PC-3 (cell line): ENCODE data around the gene CD276. TPM values are rescaled to one million over a fixed set of nuclear protein-coding genes. Genes with fewer than 3 reads are reported as not detected.
A peak's percentile ranks its signal among the peaks of the same experiment; 100 is the strongest.

Experiments
- ATAC-seq: fragments of 200-7000 bp; cut with Tn5 transposase; 2 replicates; pipeline ENCODE4 v1.9.1; 2020; ENCODE audit warnings: mild to moderate bottlenecking, moderate library complexity
- BruUV-seq: library from RNA; stranded (reverse); fragments of 400-500 nt; replicated peaks from 2 replicates; lab custom pipeline; 2021; lab: Mats Ljungman, UMichigan
- CTCF ChIA-PET: fragments of 300-600 bp; sonication (Branson Sonifier 250); formaldehyde crosslinking; loops from one replicate; lab custom pipeline; 2022; ENCODE audit warnings: antibody characterized with exemption; lab: Charles Lee
- POLR2A ChIA-PET: fragments of 300-600 bp; sonication (Branson Sonifier 250); formaldehyde crosslinking; loops from one replicate; lab custom pipeline; 2022; ENCODE audit warnings: antibody characterized with exemption; ENCODE audit not compliant: unreplicated experiment; lab: Charles Lee
- DNase-seq: peaks from one replicate; pipeline ENCODE4 v3.0.0-alpha.2; 2015
- H2AFZ ChIP-seq: fragments of 300-600 bp; sonication (generic); 2 replicates; pipeline ENCODE4 v1.6.0; 2016; ENCODE audit warnings: antibody characterized with exemption, low read length
- H3F3A ChIP-seq: fragments of 300-600 bp; sonication (generic); one replicate; pipeline ENCODE4 v1.6.0; 2017; ENCODE audit warnings: antibody characterized with exemption, low read length, control low read depth, mild to moderate bottlenecking; ENCODE audit not compliant: unreplicated experiment
- H3K27ac ChIP-seq: fragments of 300-600 bp; sonication (generic); 2 replicates; pipeline ENCODE4 v1.5.1; 2016; ENCODE audit warnings: mild to moderate bottlenecking, low read length
- H3K27me3 ChIP-seq: fragments of 300-600 bp; sonication (generic); 2 replicates; pipeline ENCODE4 v1.6.1; 2016; ENCODE audit warnings: low read length, mixed read lengths
- H3K36me3 ChIP-seq: fragments of 300-600 bp; sonication (generic); 2 replicates; pipeline ENCODE4 v1.6.1; 2016; ENCODE audit warnings: low read depth, mixed run types, low read length, mixed read lengths
- H3K4me1 ChIP-seq: fragments of 300-600 bp; sonication (generic); 2 replicates; pipeline ENCODE4 v1.5.1; 2016; ENCODE audit warnings: low read length; ENCODE audit not compliant: insufficient read depth
- H3K4me2 ChIP-seq: fragments of 300-600 bp; sonication (generic); 2 replicates; pipeline ENCODE4 v1.6.0; 2016; ENCODE audit warnings: low read length
- H3K4me3 ChIP-seq: fragments of 300-600 bp; sonication (generic); 2 replicates; pipeline ENCODE4 v1.5.1; 2016; ENCODE audit warnings: mild to moderate bottlenecking, low read length, mixed read lengths
- H3K79me2 ChIP-seq: fragments of 300-600 bp; sonication (generic); 2 replicates; pipeline ENCODE4 v1.6.1; 2017; ENCODE audit warnings: low read length, mixed read lengths
- H3K9ac ChIP-seq: fragments of 300-600 bp; sonication (generic); 2 replicates; pipeline ENCODE4 v1.6.0; 2016; ENCODE audit warnings: mild to moderate bottlenecking, low read length
- H3K9me2 ChIP-seq: fragments of 300-600 bp; sonication (generic); replicated peaks from 2 replicates; pipeline ENCODE4 v1.6.1; 2016; ENCODE audit warnings: mixed run types, low read length, mixed read lengths
- H3K9me3 ChIP-seq: fragments of 300-600 bp; sonication (generic); 2 replicates; pipeline ENCODE4 v1.6.1; 2016; ENCODE audit warnings: low read length, mixed read lengths
- H4K20me1 ChIP-seq: fragments of 300-600 bp; sonication (generic); 2 replicates; pipeline ENCODE4 v1.6.1; 2016; ENCODE audit warnings: low read length, mixed read lengths
- CTCF ChIP-seq: fragments of 300-600 bp; sonication (generic); conservative IDR thresholded peaks from 2 replicates; pipeline ENCODE4 v1.5.1; 2017; ENCODE audit warnings: antibody characterized with exemption, low read depth, mild to moderate bottlenecking, low read length
- EZH2 ChIP-seq: fragments of 300-600 bp; sonication (generic); IDR thresholded peaks from one replicate; pipeline ENCODE4 v1.6.1; 2017; ENCODE audit warnings: antibody characterized with exemption, mild to moderate bottlenecking, low read length; ENCODE audit not compliant: unreplicated experiment
- EZH2phosphoT487 ChIP-seq: fragments of 300-600 bp; sonication (generic); IDR thresholded peaks from 2 replicates; pipeline ENCODE4 v1.6.1; 2018; ENCODE audit warnings: mild to moderate bottlenecking, antibody characterized with exemption, low read length, borderline replicate concordance
- intact Hi-C: fragments of 100-400 bp; cut with micrococcal nuclease; formaldehyde crosslinking; loops from 2 replicates; pipeline ENCODE4 v1.9.0; 2023
- total RNA-seq: library from RNA; depleted of rRNA; stranded (reverse); fragments of >200 nt; gene quantifications from 2 replicates; pipeline ENCODE4 v1.2.3, GENCODE V29; 2014

CD276 gene
- total RNA-seq, 1 experiment from 2014 or later, result 85.3 TPM

GRCh38 chr15:73711526-73711925 is 27.3 kb downstream of the CD276 start:
- H3K4me3 ChIP-seq, result no peak overlapping the region
- no peaks in the 10 kb centered on the region for H3K9me2 ChIP-seq
- H2AFZ ChIP-seq, result no peak overlapping the region
- ChIA-PET CTCF (no interaction called here), POLR2A (interaction anchor here (0.6 kb wide), 1 partner anchor 403 kb away, joined by 4 read pairs; no protein-coding TSS in a partner anchor)
- no peak overlapping the region for H3K9ac ChIP-seq
- DNase-seq, result no peak
- intact Hi-C loops, result no loop called here
- no peaks in the 10 kb centered on the region for H3K27me3 ChIP-seq
- no peaks in the 10 kb centered on the region for H3K79me2 ChIP-seq
- no peak overlapping the region for H3K4me2 ChIP-seq
- peaks cover 9% of the 10 kb centered on the region for H3K36me3 ChIP-seq
- no peak for TF ChIP-seq CTCF
- TF ChIP-seq EZH2, result no peak
- TF ChIP-seq EZH2phosphoT487, result no peak
- H4K20me1 ChIP-seq, result no peaks in the 10 kb centered on the region
- H3K4me1 ChIP-seq, result no peaks in the 10 kb centered on the region
- BruUV-seq, result no TSS peak
- no peak for ATAC-seq
- H3K9me3 ChIP-seq, result no peaks in the 10 kb centered on the region
- no peaks in the 10 kb centered on the region for H3F3A ChIP-seq
- H3K27ac ChIP-seq, result no peak overlapping the region

GRCh38 chr15:73712107-73712506 is 27.9 kb downstream of the CD276 start:
- ATAC-seq (no peak), DNase-seq (no peak)
- Histone ChIP-seq H2AFZ (no peak overlapping the region), H3K36me3 (peaks cover 9% of the 10 kb centered on the region), H3K4me1 (no peaks in the 10 kb centered on the region), H3K9me2 (no peaks in the 10 kb centered on the region), H4K20me1 (no peaks in the 10 kb centered on the region), H3F3A (no peaks in the 10 kb centered on the region), H3K27ac (no peak overlapping the region), H3K4me3 (no peak overlapping the region), H3K27me3 (no peaks in the 10 kb centered on the region), H3K4me2 (no peak overlapping the region), H3K79me2 (no peaks in the 10 kb centered on the region), H3K9ac (no peak overlapping the region), H3K9me3 (no peaks in the 10 kb centered on the region)
- TF ChIP-seq EZH2, result no peak
- no peak for TF ChIP-seq EZH2phosphoT487
- peak; percentile 34 for TF ChIP-seq CTCF
- intact Hi-C loops, result no loop called here
- BruUV-seq, result no TSS peak
- ChIA-PET POLR2A (interaction anchor here (0.6 kb wide), 1 partner anchor 404 kb away, joined by 4 read pairs; no protein-coding TSS in a partner anchor), CTCF (no interaction called here)

- Histone ChIP-seq H2AFZ (no peak overlapping the region), H3K4me2 (no peak overlapping the region), H3K9me3 (no peaks in the 10 kb centered on the region), H3K4me3 (no peak overlapping the region), H3F3A (no peaks in the 10 kb centered on the region), H3K27me3 (no peaks in the 10 kb centered on the region), H3K79me2 (no peaks in the 10 kb centered on the region), H3K27ac (no peak overlapping the region), H3K9me2 (no peaks in the 10 kb centered on the region), H3K4me1 (no peaks in the 10 kb centered on the region), H3K36me3 (peaks cover 6% of the 10 kb centered on the region; the same call in 1 of the 2 replicates), H4K20me1 (no peaks in the 10 kb centered on the region), H3K9ac (no peak overlapping the region)
- no peak for TF ChIP-seq EZH2
- no peak for TF ChIP-seq EZH2phosphoT487
- TF ChIP-seq CTCF, result no peak
- intact Hi-C loops, result no loop called here
- ATAC-seq (no peak), DNase-seq (no peak)
- POLR2A ChIA-PET, result no interaction called here
- BruUV-seq, result no TSS peak
- CTCF ChIA-PET, result no interaction called here
These were observed 30.6 kb downstream of the CD276 start for GRCh38 chr15:73714695-73715301.
